Keratinocyte (primary cell): Measurements from ENCODE around the gene TFAP2D. TPM values are rescaled to one million over a fixed set of nuclear protein-coding genes. Genes with fewer than 3 reads are reported as not detected.

ENCODE experiments used
- DNase-seq: peaks from one replicate; pipeline ENCODE4 v3.0.0-alpha.2; 2011; ENCODE audit warnings: low read depth, missing footprints, low spot score
- FAIRE-seq: peaks from 2 replicates; lab custom pipeline; 2011; peaks lifted over from hg19 to GRCh38; lab: Jason Lieb, UNC
- H2AFZ ChIP-seq: 2 replicates; pipeline ENCODE4 v1.6.0; 2012; ENCODE audit warnings: low read length, control low read depth, inconsistent platforms; ENCODE audit not compliant: control insufficient read depth
- H3K27ac ChIP-seq: 2 replicates; pipeline ENCODE4 v1.5.1; 2011; ENCODE audit warnings: low read length; ENCODE audit not compliant: control insufficient read depth, insufficient read depth
- H3K27me3 ChIP-seq: 3 replicates; pipeline ENCODE4 v1.6.0; 2011; ENCODE audit warnings: low read length; ENCODE audit not compliant: control insufficient read depth, insufficient read depth; ENCODE audit errors: extremely low read depth
- H3K36me3 ChIP-seq, 2 experiments: 2 replicates in 1 of 2; 3 replicates in 1 of 2; pipeline ENCODE4 v1.5.1; 2011; ENCODE audit warnings: low read length in 2 of 2, mild to moderate bottlenecking in 1 of 2; ENCODE audit not compliant: control insufficient read depth in 2 of 2, insufficient read depth in 2 of 2; ENCODE audit errors: extremely low read depth in 1 of 2
- H3K4me1 ChIP-seq: 3 replicates; pipeline ENCODE4 v1.5.1; 2011; ENCODE audit warnings: low read length; ENCODE audit not compliant: control insufficient read depth, insufficient read depth; ENCODE audit errors: extremely low read depth
- H3K4me2 ChIP-seq: 3 replicates; pipeline ENCODE4 v1.6.0; 2011; ENCODE audit warnings: low read depth, low read length; ENCODE audit not compliant: control insufficient read depth, insufficient read depth; ENCODE audit errors: extremely low read depth
- H3K4me3 ChIP-seq, 3 experiments: fragments of 200-600 bp in 1 of 3; sonication (generic) in 1 of 3; 2 replicates in 2 of 3; 3 replicates in 1 of 3; pipeline ENCODE4 v1.5.1; 2011 to 2016; ENCODE audit warnings: low read length in 3 of 3, mild to moderate bottlenecking in 3 of 3, control low read depth in 2 of 3, inconsistent platforms in 1 of 3, low read depth in 1 of 3, mixed read lengths in 1 of 3, mixed run types in 1 of 3, moderate library complexity in 1 of 3; ENCODE audit not compliant: control insufficient read depth in 2 of 3, insufficient read depth in 2 of 3; ENCODE audit errors: extremely low read depth in 1 of 3
- H3K79me2 ChIP-seq: 2 replicates; pipeline ENCODE4 v1.6.0; 2012; ENCODE audit warnings: low read length; ENCODE audit not compliant: control insufficient read depth, insufficient read depth
- H3K9ac ChIP-seq: 3 replicates; pipeline ENCODE4 v1.6.0; 2011; ENCODE audit warnings: low read length; ENCODE audit not compliant: control insufficient read depth, insufficient read depth; ENCODE audit errors: extremely low read depth
- H3K9me1 ChIP-seq: 3 replicates; pipeline ENCODE4 v1.6.0; 2011; ENCODE audit warnings: low read length; ENCODE audit not compliant: control insufficient read depth, insufficient read depth; ENCODE audit errors: extremely low read depth
- H3K9me3 ChIP-seq: 2 replicates; pipeline ENCODE4 v1.5.1; 2012; ENCODE audit warnings: low read depth, low read length; ENCODE audit not compliant: control insufficient read depth
- H4K20me1 ChIP-seq: 3 replicates; pipeline ENCODE4 v1.6.0; 2011; ENCODE audit warnings: low read length; ENCODE audit not compliant: control insufficient read depth, insufficient read depth; ENCODE audit errors: extremely low read depth
- CTCF ChIP-seq, 3 experiments: IDR thresholded peaks in 1 of 3; conservative IDR thresholded peaks in 1 of 3; optimal IDR thresholded peaks in 1 of 3; 2 replicates in 2 of 3; 3 replicates in 1 of 3; pipeline versions ENCODE3 to v1.5.1; 2011; ENCODE audit warnings: low read length in 3 of 3, mild to moderate bottlenecking in 3 of 3, moderate library complexity in 2 of 3, control low read depth in 1 of 3, inconsistent platforms in 1 of 3; ENCODE audit not compliant: insufficient read depth in 2 of 3; ENCODE audit errors: extremely low read depth in 1 of 3
- EZH2 ChIP-seq: IDR thresholded peaks from one replicate; pipeline ENCODE4 v1.6.1; 2012; ENCODE audit warnings: inconsistent platforms, mild to moderate bottlenecking, low read length, moderate library complexity
- dilution Hi-C: fragments of 300-500 bp; cut with MboI; formaldehyde crosslinking; loops from one replicate; pipeline ENCODE4 v1.7.0; 2020; ENCODE audit warnings: low sequenced_read_pairs; ENCODE audit not compliant: extremely low pct_ligation_motif_present
- polyA plus RNA-seq, 5 experiments: library from polyadenylated mRNA; depleted of rRNA in 3 of 5; stranded (reverse) in 3 of 5; stranded (forward) in 1 of 5; unstranded in 1 of 5; fragments of >200 nt; gene quantifications; 1 replicate in 1 of 5; 2 replicates in 3 of 5; 3 replicates in 1 of 5; pipeline versions ENCODE4 v1.2.1 to v1.2.3, GENCODE V29; 2011 to 2012; ENCODE audit warnings: missing spikeins in 2 of 5, low read depth in 1 of 5, low replicate concordance in 1 of 5

TFAP2D gene
- polyA plus RNA-seq, 1 donor (not counting 4 experiments of a cell fraction or from before 2014, with no cell fraction given): not detected

GRCh38 chr6:50734488-50734887, 21.2 kb downstream of the TFAP2D start:
- H3K27ac ChIP-seq: no peak overlapping the region
- no peaks in the 10 kb centered on the region for H3K4me1 ChIP-seq
- no peaks in the 10 kb centered on the region for H3K9me1 ChIP-seq
- H4K20me1 ChIP-seq: no peaks in the 10 kb centered on the region
- H3K36me3 ChIP-seq: no peaks in the 10 kb centered on the region
- DNase-seq (no peak), FAIRE-seq (no peak)
- H2AFZ ChIP-seq: no peak overlapping the region
- dilution Hi-C loops: no loop called here
- H3K4me3 ChIP-seq: no peak overlapping the region
- H3K9ac ChIP-seq: no peak overlapping the region
- H3K9me3 ChIP-seq: no peaks in the 10 kb centered on the region
- H3K79me2 ChIP-seq: no peaks in the 10 kb centered on the region
- TF ChIP-seq CTCF (optimal IDR thresholded peaks at IDR 0.05 in 1 of 3, IDR thresholded peaks at IDR 0.05 in 1 of 3, conservative IDR thresholded peaks at IDR 0.05 in 1 of 3; ENCODE audit: extremely low read depth in 1 of 3, insufficient read depth in 2 of 3, low read length in 3 of 3) (no peak), EZH2 (no peak)
- H3K4me2 ChIP-seq: no peak overlapping the region
- no peaks in the 10 kb centered on the region for H3K27me3 ChIP-seq

- TF ChIP-seq CTCF (optimal IDR thresholded peaks at IDR 0.05 in 1 of 3, IDR thresholded peaks at IDR 0.05 in 1 of 3, conservative IDR thresholded peaks at IDR 0.05 in 1 of 3; ENCODE audit: extremely low read depth in 1 of 3, insufficient read depth in 2 of 3, low read length in 3 of 3) (no peak), EZH2 (no peak)
- Histone ChIP-seq H3K36me3 (no peaks in the 10 kb centered on the region), H4K20me1 (no peaks in the 10 kb centered on the region), H3K4me1 (no peaks in the 10 kb centered on the region), H3K9me3 (no peaks in the 10 kb centered on the region), H3K9me1 (no peaks in the 10 kb centered on the region), H3K9ac (no peak overlapping the region), H3K79me2 (no peaks in the 10 kb centered on the region), H2AFZ (no peak overlapping the region), H3K4me3 (no peak overlapping the region), H3K27me3 (peaks cover 3% of the 10 kb centered on the region), H3K27ac (no peak overlapping the region), H3K4me2 (no peak overlapping the region)
- FAIRE-seq (no peak), DNase-seq (no peak)
- dilution Hi-C loops: no loop called here
Observed at GRCh38 chr6:50742161-50742560, 28.8 kb downstream of the TFAP2D start.
